IPS-11a (cell line): ENCODE results near the gene CDK14.

ENCODE experiments used
- H3K4me3 ChIP-seq: one replicate; pipeline ENCODE4 v1.5.1; 2013; ENCODE audit warnings: low read depth, low read length, control low read depth

Gene CDK14

GRCh38 chr7:91239171-91239604 lies 643.1 kb downstream of the CDK14 start:
- H3K4me3 ChIP-seq: no peak overlapping the region

- no peak overlapping the region for H3K4me3 ChIP-seq
Observed at GRCh38 chr7:91239772-91240171, 643.7 kb downstream of the CDK14 start.

GRCh38 chr7:91240376-91240941 lies 644.3 kb downstream of the CDK14 start:
- H3K4me3 ChIP-seq: no peak overlapping the region

- H3K4me3 ChIP-seq: no peak overlapping the region
Observed at GRCh38 chr7:91242097-91242844, 646.1 kb downstream of the CDK14 start.

GRCh38 chr7:91243591-91244301 lies 647.6 kb downstream of the CDK14 start:
- H3K4me3 ChIP-seq: no peak overlapping the region

GRCh38 chr7:91247500-91247899 lies 651.4 kb downstream of the CDK14 start:
- no peak overlapping the region for H3K4me3 ChIP-seq

GRCh38 chr7:91248996-91249395 lies 652.9 kb downstream of the CDK14 start:
- no peak overlapping the region for H3K4me3 ChIP-seq

- no peak overlapping the region for H3K4me3 ChIP-seq
Observed at GRCh38 chr7:91249506-91250233, 653.5 kb downstream of the CDK14 start.

GRCh38 chr7:91250706-91251105 lies 654.6 kb downstream of the CDK14 start:
- no peak overlapping the region for H3K4me3 ChIP-seq

- no peak overlapping the region for H3K4me3 ChIP-seq
Observed at GRCh38 chr7:91251877-91252276, 655.8 kb downstream of the CDK14 start.
